Esophagus squamous epithelium (tissue), 5 donors: ENCODE measurements around the gene AATK. TPM values are rescaled to one million over a fixed set of nuclear protein-coding genes. Genes with fewer than 3 reads are reported as not detected.

Source experiments
- DNase-seq: peaks from one replicate; lab custom pipeline; 2025; lab: John Stamatoyannopoulos, UW
- H3K27ac ChIP-seq, 4 donors: fragments of 200-600 bp; sonication (generic); one replicate each; pipeline ENCODE4 v1.5.1; 2016 to 2019; ENCODE audit warnings: mild to moderate bottlenecking in 1 of 4
- H3K27me3 ChIP-seq, 4 donors: fragments of 200-600 bp; sonication (generic); 1 replicate in 3 of 4; 2 replicates in 1 of 4; pipeline versions ENCODE4 v1.5.1 to v1.6.0; 2017 to 2021; ENCODE audit warnings: antibody characterized with exemption in 1 of 4
- H3K36me3 ChIP-seq, 3 donors: fragments of 200-600 bp; sonication (generic); one replicate each; pipeline ENCODE4 v1.5.1; 2016 to 2019
- H3K4me1 ChIP-seq, 3 donors: fragments of 200-600 bp; sonication (generic); one replicate each; pipeline ENCODE4 v1.5.1; 2017 to 2019
- H3K4me3 ChIP-seq, 4 donors: fragments of 200-600 bp; sonication (generic); 1 replicate in 3 of 4; 2 replicates in 1 of 4; pipeline ENCODE4 v1.5.1; 2016 to 2019; ENCODE audit warnings: mild to moderate bottlenecking in 2 of 4, moderate library complexity in 1 of 4
- H3K9me3 ChIP-seq, 3 donors: fragments of 200-600 bp; sonication (generic); one replicate each; pipeline ENCODE4 v1.5.1; 2016 to 2019
- CTCF ChIP-seq, 6 experiments: fragments of 450-650 bp in 4 of 6; fragments of 200-600 bp in 2 of 6; sonication (generic) in 2 of 6; IDR thresholded peaks; one replicate each; pipeline ENCODE4 v1.5.1; 2016 to 2019; ENCODE audit warnings: antibody characterized with exemption in 6 of 6, mild to moderate bottlenecking in 4 of 6, moderate library complexity in 4 of 6
- POLR2A ChIP-seq, 4 donors: fragments of 450-650 bp; IDR thresholded peaks; one replicate each; pipeline ENCODE4 v1.6.1; 2017; ENCODE audit warnings: antibody characterized with exemption in 4 of 4, mild to moderate bottlenecking in 4 of 4, moderate library complexity in 3 of 4
- WGBS, 2 donors: methylation state at CpG; one replicate each; pipeline ENCODE4 v1.1.5; 2018; 5-methylcytosine and 5-hydroxymethylcytosine counted together
- intact Hi-C: fragments of 100-400 bp; cut with DNase I; formaldehyde crosslinking; loops from one replicate; pipeline ENCODE4 v1.15.0; 2022
- total RNA-seq, 4 donors: library from RNA; depleted of rRNA; stranded (reverse); fragments of >200 nt; gene quantifications; one replicate each; pipeline ENCODE4 v1.1.0, GENCODE V29; 2016
- donor health status: DM: yes; HTN: yes; CAD: no.

Gene AATK
- total RNA-seq, 4 donors from 2014 or later, result 0.57 to 1.5 (median 0.70) TPM; not detected in 1

- Histone ChIP-seq H3K27me3 (peaks cover 0 to 7% (median 0%) of the 10 kb centered on the region in 4 donors), H3K27ac (no peak overlapping the region), H3K9me3 (no peaks in the 10 kb centered on the region), H3K4me1 (no peaks in the 10 kb centered on the region), H3K36me3 (no peaks in the 10 kb centered on the region), H3K4me3 (no peak overlapping the region)
- intact Hi-C loops, result no loop called here
- no peak for DNase-seq
- TF ChIP-seq POLR2A (IDR thresholded peaks at IDR 0.05) (no peak), CTCF (IDR thresholded peaks at IDR 0.05) (no peak)
- 65 to 92% methylated on average over 2 of the region's 8 CpGs for WGBS, 2 donors
Observed at GRCh38 chr17:81136366-81136765, 29.7 kb downstream of the AATK start.

- WGBS, 2 donors, result 53 to 61% methylated on average over 21 to 23 of the region's 28 CpGs
- DNase-seq, result no peak
Observed at GRCh38 chr17:81135505-81136278, 30.3 kb downstream of the AATK start.

GRCh38 chr17:81134064-81134781 lies 31.8 kb downstream of the AATK start:
- H3K4me1 ChIP-seq, result no peaks in the 10 kb centered on the region
- H3K4me3 ChIP-seq, result no peak overlapping the region
- 80% methylated on average over 1 of the region's 28 CpGs; no CpG with 5 or more reads in 1 of the 2 donors for WGBS, 2 donors
- no peak for DNase-seq
- intact Hi-C loops, result no loop called here
- H3K27ac ChIP-seq, result no peak overlapping the region
- no peaks in the 10 kb centered on the region for H3K9me3 ChIP-seq
- TF ChIP-seq CTCF (IDR thresholded peaks at IDR 0.05) (no peak), POLR2A (IDR thresholded peaks at IDR 0.05) (no peak)
- peaks cover 0 to 7% (median 0%) of the 10 kb centered on the region in 4 donors for H3K27me3 ChIP-seq
- no peaks in the 10 kb centered on the region for H3K36me3 ChIP-seq

More at GRCh38 chr17:81135505-81136278, 30.3 kb downstream of the AATK start:
- no peaks in the 10 kb centered on the region for H3K9me3 ChIP-seq
- H3K27me3 ChIP-seq, result peaks cover 0 to 7% (median 0%) of the 10 kb centered on the region in 4 donors
- TF ChIP-seq POLR2A (IDR thresholded peaks at IDR 0.05) (no peak), CTCF (IDR thresholded peaks at IDR 0.05) (no peak)
- no peaks in the 10 kb centered on the region for H3K4me1 ChIP-seq
- H3K27ac ChIP-seq, result no peak overlapping the region
- intact Hi-C loops, result no loop called here
- no peaks in the 10 kb centered on the region for H3K36me3 ChIP-seq
- H3K4me3 ChIP-seq, result no peak overlapping the region

GRCh38 chr17:81132770-81133723 lies 33.0 kb downstream of the AATK start:
- intact Hi-C loops, result no loop called here

GRCh38 chr17:81132197-81132540 lies 33.9 kb downstream of the AATK start:
- Histone ChIP-seq H3K9me3 (no peaks in the 10 kb centered on the region), H3K4me1 (no peaks in the 10 kb centered on the region), H3K4me3 (no peak overlapping the region), H3K27ac (no peak overlapping the region), H3K36me3 (no peaks in the 10 kb centered on the region), H3K27me3 (peaks cover 0 to 20% (median 0%) of the 10 kb centered on the region in 4 donors)
- DNase-seq, result no peak
- TF ChIP-seq POLR2A (IDR thresholded peaks at IDR 0.05) (no peak), CTCF (IDR thresholded peaks at IDR 0.05) (no peak)
- no CpG with 5 or more reads among the region's 11 CpGs for WGBS, 2 donors
- intact Hi-C loops, result no loop called here

More at GRCh38 chr17:81132770-81133723, 33.0 kb downstream of the AATK start:
- H3K9me3 ChIP-seq, result no peaks in the 10 kb centered on the region
- H3K27me3 ChIP-seq, result peaks cover 0 to 11% (median 0%) of the 10 kb centered on the region in 4 donors
- no peak overlapping the region for H3K4me3 ChIP-seq
- H3K36me3 ChIP-seq, result no peaks in the 10 kb centered on the region
- no peak for DNase-seq
- TF ChIP-seq POLR2A (IDR thresholded peaks at IDR 0.05), result no peak
- H3K27ac ChIP-seq, result no peak overlapping the region
- H3K4me1 ChIP-seq, result no peaks in the 10 kb centered on the region
- WGBS, 2 donors, result 40 to 87% methylated on average over 1 to 4 of the region's 22 CpGs
